K562 (cell line): Measurements from ENCODE around the gene PCDH9. TPM values are rescaled to one million over a fixed set of nuclear protein-coding genes. Genes with fewer than 3 reads are reported as not detected.

Experiments
- ATAC-seq: fragments of 200-7000 bp; cut with Tn5 transposase; 3 replicates; pipeline ENCODE4 v1.9.1; 2020; ENCODE audit warnings: moderate library complexity
- BruUV-seq: library from RNA; stranded (reverse); fragments of 400-500 nt; replicated peaks from 2 replicates; lab custom pipeline; 2021; lab: Mats Ljungman, UMichigan
- CTCF ChIA-PET: fragments of 300-600 bp; formaldehyde crosslinking; extraction: SDS; loops from one replicate; lab custom pipeline; 2021; ENCODE audit warnings: low intra/inter-chr PET ratio; lab: Yijun Ruan, JAX
- POLR2A ChIA-PET: fragments of 300-600, 350-650 bp; sonication (Branson Sonifier 250); formaldehyde crosslinking; extraction: SDS; loops from one replicate; lab custom pipeline; 2021; ENCODE audit warnings: antibody characterized with exemption, inconsistent platforms; lab: Yijun Ruan, JAX
- DNase-seq, 4 experiments: peaks; one replicate each; pipeline versions ENCODE4 v3.0.0 to v3.0.0-alpha.2; 2011 to 2018; ENCODE audit warnings: low spot score in 3 of 4, mixed read lengths in 3 of 4; ENCODE audit errors: extremely low read depth in 1 of 4
- FAIRE-seq: peaks from 2 replicates; lab custom pipeline; 2011; peaks lifted over from hg19 to GRCh38; lab: Jason Lieb, UNC
- H2AFZ ChIP-seq: 2 replicates; pipeline ENCODE4 v1.6.0; 2011; ENCODE audit warnings: low read depth, low read length, control low read depth, inconsistent platforms
- H3K27ac ChIP-seq: fragments of 200-600 bp; 3 replicates; pipeline ENCODE4 v1.8.0; 2011; ENCODE audit warnings: low read depth, mild to moderate bottlenecking, control low read depth, inconsistent platforms, low read length, moderate library complexity, mixed read lengths; ENCODE audit errors: extremely low read depth
- H3K27me3 ChIP-seq, 2 experiments: fragments of 300-600 bp in 1 of 2; 2 replicates in 1 of 2; 3 replicates in 1 of 2; pipeline versions ENCODE4 v1.6.0 to v1.8.0; 2011; ENCODE audit warnings: inconsistent platforms in 2 of 2, low read length in 2 of 2, mild to moderate bottlenecking in 1 of 2, mixed read lengths in 1 of 2, moderate library complexity in 1 of 2; ENCODE audit not compliant: control insufficient read depth in 2 of 2, insufficient read depth in 2 of 2
- H3K36me3 ChIP-seq: fragments of 300-600 bp; 3 replicates; pipeline ENCODE4 v1.8.0; 2011; ENCODE audit warnings: mild to moderate bottlenecking, low read length, inconsistent platforms; ENCODE audit not compliant: control insufficient read depth, insufficient read depth
- H3K4me1 ChIP-seq, 2 experiments: fragments of 200-600 bp in 1 of 2; replicated peaks in 1 of 2; 2 replicates in 1 of 2; 3 replicates in 1 of 2; pipeline versions ENCODE4 v1.5.1 to v1.8.0; 2011; ENCODE audit warnings: inconsistent platforms in 2 of 2, low read length in 2 of 2, mild to moderate bottlenecking in 1 of 2, mixed read lengths in 1 of 2, moderate library complexity in 1 of 2; ENCODE audit not compliant: control insufficient read depth in 2 of 2, insufficient read depth in 2 of 2
- H3K4me2 ChIP-seq: 2 replicates; pipeline ENCODE4 v1.6.1; 2011; ENCODE audit warnings: low read length, control low read depth, inconsistent platforms, mixed read lengths; ENCODE audit not compliant: insufficient read depth
- H3K4me3 ChIP-seq: fragments of 200-600 bp; sonication (generic), shearing (Covaris generic); 2 replicates; pipeline ENCODE4 v1.5.1; 2016; ENCODE audit warnings: control low read depth, inconsistent platforms
- H3K79me2 ChIP-seq: fragments of 200-600 bp; 3 replicates; pipeline ENCODE4 v1.8.0; 2011; ENCODE audit warnings: low read length, inconsistent platforms; ENCODE audit not compliant: control insufficient read depth, insufficient read depth
- H3K9ac ChIP-seq, 2 experiments: 2 replicates each; pipeline versions ENCODE4 v1.6.0 to v1.6.1; 2011; ENCODE audit warnings: low read depth in 2 of 2, low read length in 2 of 2, control low read depth in 1 of 2, inconsistent platforms in 1 of 2, mild to moderate bottlenecking in 1 of 2, mixed read lengths in 1 of 2; ENCODE audit not compliant: insufficient read depth in 1 of 2
- H3K9me1 ChIP-seq: one replicate; pipeline ENCODE4 v1.6.0; 2011; ENCODE audit warnings: inconsistent platforms, mild to moderate bottlenecking, low read length, moderate library complexity; ENCODE audit not compliant: control insufficient read depth, insufficient read depth
- H3K9me3 ChIP-seq: replicated peaks from 2 replicates; pipeline ENCODE4 v1.5.1; 2011; ENCODE audit warnings: low read depth, low read length, inconsistent platforms; ENCODE audit not compliant: control insufficient read depth, insufficient read depth
- H4K20me1 ChIP-seq: replicated peaks from 2 replicates; pipeline ENCODE4 v1.6.1; 2011; ENCODE audit warnings: low read length, inconsistent platforms, mixed read lengths; ENCODE audit not compliant: control insufficient read depth, insufficient read depth
- MYNN ChIP-seq, 2 experiments: sonication (generic); formaldehyde crosslinking in 1 of 2; IDR thresholded peaks; 2 replicates each; pipeline versions ENCODE4 v1.5.0 to v1.6.1; 2016 to 2020; ENCODE audit warnings: antibody characterized with exemption in 1 of 2, missing genetic modification reagents in 1 of 2
- RAD21 ChIP-seq, 2 experiments: fragments of 250-450 bp in 1 of 2; fragments of 450-650 bp in 1 of 2; sonication (Bioruptor Pico) in 1 of 2; formaldehyde crosslinking in 1 of 2; IDR thresholded peaks in 1 of 2; conservative IDR thresholded peaks in 1 of 2; 2 replicates each; pipeline versions ENCODE4 v1.4.0 to v1.8.0; 2020 to 2022; ENCODE audit warnings: mild to moderate bottlenecking in 2 of 2, moderate library complexity in 1 of 2
- ZFPM2 ChIP-seq: fragments of 250-450 bp; sonication (Bioruptor Pico); IDR thresholded peaks from 2 replicates; pipeline ENCODE4 v1.5.1; 2022; ENCODE audit warnings: mild to moderate bottlenecking
- ZNF384 ChIP-seq: IDR thresholded peaks from 2 replicates; pipeline ENCODE4 v1.6.1; 2012; ENCODE audit warnings: low read depth, low read length, improper control_type of control experiment
- ZNF707 ChIP-seq: fragments of 250-450 bp; sonication (Bioruptor Pico); conservative IDR thresholded peaks from 2 replicates; pipeline ENCODE4 v1.8.0; 2022; ENCODE audit warnings: inconsistent platforms, mild to moderate bottlenecking, moderate library complexity
- WGBS: fragments of 100-300 bp; shearing (Covaris generic); methylation state at CpG from one replicate; pipeline ENCODE4 v1.1.6; 2016; ENCODE audit warnings: low coverage, mixed read lengths; ENCODE audit not compliant: insufficient coverage; ENCODE audit errors: missing lambda C conversion rate; 5-methylcytosine and 5-hydroxymethylcytosine counted together
- in situ Hi-C: fragments of 300-500 bp; cut with MboI; formaldehyde crosslinking; loops from 4 replicates; pipeline ENCODE4 v1.15.0; 2018; ENCODE audit warnings: inconsistent platforms, mixed read lengths
- intact Hi-C: fragments of 100-400 bp; cut with micrococcal nuclease; formaldehyde crosslinking; loops from 2 replicates; pipeline ENCODE4 v1.14.2; 2022
- polyA plus RNA-seq, 8 experiments: library from polyadenylated mRNA; depleted of rRNA in 4 of 8; stranded (reverse) in 5 of 8; unstranded in 3 of 8; fragments of >200 nt; fragmentation: Nextera tagmentation in 2 of 8; fragmentation: Illumina TruSeq in 1 of 8; extraction: Ambion mirVana in 2 of 8; extraction: Trizol in 1 of 8; gene quantifications; 2 replicates each; pipeline versions ENCODE4 v1.2.1 to v1.2.3, GENCODE V29; 2011 to 2014; ENCODE audit warnings: inconsistent platforms in 1 of 8, missing spikeins in 1 of 8
- total RNA-seq, 7 experiments: library from RNA; depleted of rRNA in 6 of 7; stranded (reverse); fragments of >200 nt in 6 of 7; fragmentation: Illumina TruSeq in 2 of 7; extraction: Trizol in 2 of 7; gene quantifications; 2 replicates each; pipeline versions ENCODE4 v1.2.1 to v1.2.3, GENCODE V29; 2011 to 2021; ENCODE audit warnings: low replicate concordance in 1 of 7
- TF ChIP-seq, protein P1 (sequence below): fragments of 250-450 bp; sonication (Bioruptor Pico); IDR thresholded peaks from 2 replicates; pipeline ENCODE4 v1.5.0; 2021

PCDH9 gene
- total and polyA plus RNA-seq, 9 of the 15 experiments (the other 6 are each of a cell fraction or from before 2014, with no cell fraction given): 1.1 to 6.7 (median 4.9) TPM

DNA sequence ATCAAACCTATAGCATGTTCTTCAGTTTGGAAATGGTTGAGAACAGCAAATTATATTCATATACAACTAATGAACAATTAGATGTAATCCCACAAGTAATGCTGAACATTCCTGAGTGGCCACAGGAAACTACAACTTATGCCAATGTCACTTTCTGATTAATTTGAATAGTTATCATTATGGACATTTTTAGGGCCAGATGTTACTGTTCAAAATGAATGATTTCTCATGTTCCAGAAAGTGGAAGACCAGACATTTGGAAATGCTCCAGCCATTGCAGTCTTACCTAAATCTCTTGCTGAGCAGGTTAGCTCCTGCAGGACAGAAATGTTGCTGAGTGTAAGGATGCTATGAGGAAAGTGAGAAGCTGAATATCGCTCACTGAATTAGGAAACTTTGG, 819.8 kb downstream of the PCDH9 start:
- FAIRE-seq: no peak
- no peak for ATAC-seq
- TF ChIP-seq, protein P1, sequence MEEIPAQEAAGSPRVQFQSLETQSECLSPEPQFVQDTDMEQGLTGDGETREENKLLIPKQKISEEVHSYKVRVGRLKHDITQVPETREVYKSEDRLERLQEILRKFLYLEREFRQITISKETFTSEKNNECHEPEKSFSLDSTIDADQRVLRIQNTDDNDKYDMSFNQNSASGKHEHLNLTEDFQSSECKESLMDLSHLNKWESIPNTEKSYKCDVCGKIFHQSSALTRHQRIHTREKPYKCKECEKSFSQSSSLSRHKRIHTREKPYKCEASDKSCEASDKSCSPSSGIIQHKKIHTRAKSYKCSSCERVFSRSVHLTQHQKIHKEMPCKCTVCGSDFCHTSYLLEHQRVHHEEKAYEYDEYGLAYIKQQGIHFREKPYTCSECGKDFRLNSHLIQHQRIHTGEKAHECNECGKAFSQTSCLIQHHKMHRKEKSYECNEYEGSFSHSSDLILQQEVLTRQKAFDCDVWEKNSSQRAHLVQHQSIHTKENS (CRISPR knock-in tag): no peak
- TF ChIP-seq RAD21 (CRISPR knock-in tag; conservative IDR thresholded peaks at IDR 0.05 in 1 of 2, IDR thresholded peaks at IDR 0.05 in 1 of 2): no peak
- TF ChIP-seq ZNF384: no peak
- TF ChIP-seq ZFPM2 (CRISPR knock-in tag): no peak
- TF ChIP-seq ZNF707 (CRISPR knock-in tag): no peak
- no peak for TF ChIP-seq MYNN (IDR thresholded peaks at IDR 0.05)
- no peak for TF ChIP-seq MYNN (CRISPR knock-in tag; IDR thresholded peaks at IDR 0.05)
- H3K36me3 ChIP-seq: no peaks in the 10 kb centered on the region
- POLR2A ChIA-PET: no interaction called here
- no TSS peak for BruUV-seq
- intact Hi-C loops (no loop called here), in situ Hi-C loops (no loop called here)
- H3K9ac ChIP-seq: no peak overlapping the region
- DNase-seq: no peak
- H3K9me3 ChIP-seq: no peaks in the 10 kb centered on the region
- 18% methylated on average over 1 of the region's 1 CpG for WGBS
- no peak overlapping the region for H3K4me3 ChIP-seq
- H3K4me1 ChIP-seq: no peaks in the 10 kb centered on the region
- H4K20me1 ChIP-seq: no peaks in the 10 kb centered on the region
- CTCF ChIA-PET: no interaction called here
- H3K27me3 ChIP-seq: no peaks in the 10 kb centered on the region
- H2AFZ ChIP-seq: no peak overlapping the region
- no peak overlapping the region for H3K4me2 ChIP-seq
- H3K9me1 ChIP-seq: no peaks in the 10 kb centered on the region
- H3K79me2 ChIP-seq: no peaks in the 10 kb centered on the region
- no peak overlapping the region for H3K27ac ChIP-seq
